ENCODE results near the gene AVPR2.

Gene AVPR2

GRCh38 chrX:153920546-153920945 lies 16.1 kb downstream of the AVPR2 start:
- no peak for DNase-seq

GRCh38 chrX:153921070-153921469 lies 16.6 kb downstream of the AVPR2 start:
- DNase-seq = no peak

- no peak for DNase-seq
Observed at GRCh38 chrX:153921511-153922446, 17.3 kb downstream of the AVPR2 start.

- peak; percentile 18 for DNase-seq
Observed at GRCh38 chrX:153922932-153923857, 18.7 kb downstream of the AVPR2 start.

- DNase-seq = no peak
Observed at GRCh38 chrX:153924149-153924861, 19.8 kb downstream of the AVPR2 start.

- DNase-seq = no peak
Observed at GRCh38 chrX:153925387-153925738, 20.9 kb downstream of the AVPR2 start.

- no peak for DNase-seq
Observed at GRCh38 chrX:153925739-153926551, 21.5 kb downstream of the AVPR2 start, which contains the start of gene ARHGAP4. Gene ARHGAP4, minus strand, starts transcription at chrX:153926264. Its CDS starts 62 bp downstream, at chrX:153926202.

- DNase-seq = no peak
Observed at GRCh38 chrX:153926552-153926857, 22.0 kb downstream of the AVPR2 start.

- DNase-seq = peak; percentile 35
Observed at GRCh38 chrX:153926858-153927671, 22.6 kb downstream of the AVPR2 start.

GRCh38 chrX:153927672-153927921 lies 23.1 kb downstream of the AVPR2 start:
- DNase-seq = no peak

GRCh38 chrX:153927922-153928760 lies 23.7 kb downstream of the AVPR2 start:
- peak; percentile 83 for DNase-seq

- no peak for DNase-seq
Observed at GRCh38 chrX:153928846-153929245, 24.4 kb downstream of the AVPR2 start.

- no peak for DNase-seq
Observed at GRCh38 chrX:153929576-153929975, 25.1 kb downstream of the AVPR2 start.

GRCh38 chrX:153930011-153930910 lies 25.8 kb downstream of the AVPR2 start:
- DNase-seq = no peak

- DNase-seq = no peak
Observed at GRCh38 chrX:153931151-153931550, 26.7 kb downstream of the AVPR2 start.

- no peak for DNase-seq
Observed at GRCh38 chrX:153931748-153932147, 27.3 kb downstream of the AVPR2 start.

- no peak for DNase-seq
Observed at GRCh38 chrX:153932220-153932915, 27.9 kb downstream of the AVPR2 start.

- no peak for DNase-seq
Observed at GRCh38 chrX:153933748-153934147, 29.3 kb downstream of the AVPR2 start.

Measured in DMS79 (cell line).